ENCODE results near the gene BTBD7.

DNA sequence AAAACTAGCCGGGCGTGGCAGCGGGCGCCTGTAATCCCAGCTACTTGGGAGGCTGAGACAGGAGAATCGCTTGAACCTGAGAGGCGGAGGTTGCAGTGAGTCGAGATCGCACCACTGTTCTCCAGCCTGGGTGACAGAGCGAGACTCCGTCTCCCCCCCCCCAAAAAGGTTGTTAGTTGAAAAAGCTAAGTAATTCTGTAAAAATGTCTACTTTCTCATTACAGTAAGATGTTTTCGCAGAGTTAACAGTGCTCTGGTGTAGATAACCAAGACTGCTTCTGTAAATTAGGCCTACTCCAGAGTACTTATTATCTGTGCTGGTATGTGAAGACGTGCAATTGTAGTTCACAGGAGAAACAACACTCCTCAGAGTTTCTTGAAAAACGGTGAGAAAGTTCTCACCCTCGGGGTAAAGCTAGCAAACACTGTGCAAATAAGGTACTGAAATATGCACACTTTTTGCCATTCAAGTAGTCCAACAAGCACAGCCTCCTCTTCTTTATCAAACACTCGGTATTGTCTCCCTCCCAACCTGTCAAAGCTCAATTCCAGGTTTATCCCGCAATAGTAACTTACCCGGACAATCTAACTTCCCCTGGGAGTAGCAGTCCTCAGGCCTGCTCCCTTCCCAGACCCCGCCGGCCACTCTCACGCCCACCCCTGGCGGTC lies 974 bp downstream of the BTBD7 start:
- TF ChIP-seq, protein P1, sequence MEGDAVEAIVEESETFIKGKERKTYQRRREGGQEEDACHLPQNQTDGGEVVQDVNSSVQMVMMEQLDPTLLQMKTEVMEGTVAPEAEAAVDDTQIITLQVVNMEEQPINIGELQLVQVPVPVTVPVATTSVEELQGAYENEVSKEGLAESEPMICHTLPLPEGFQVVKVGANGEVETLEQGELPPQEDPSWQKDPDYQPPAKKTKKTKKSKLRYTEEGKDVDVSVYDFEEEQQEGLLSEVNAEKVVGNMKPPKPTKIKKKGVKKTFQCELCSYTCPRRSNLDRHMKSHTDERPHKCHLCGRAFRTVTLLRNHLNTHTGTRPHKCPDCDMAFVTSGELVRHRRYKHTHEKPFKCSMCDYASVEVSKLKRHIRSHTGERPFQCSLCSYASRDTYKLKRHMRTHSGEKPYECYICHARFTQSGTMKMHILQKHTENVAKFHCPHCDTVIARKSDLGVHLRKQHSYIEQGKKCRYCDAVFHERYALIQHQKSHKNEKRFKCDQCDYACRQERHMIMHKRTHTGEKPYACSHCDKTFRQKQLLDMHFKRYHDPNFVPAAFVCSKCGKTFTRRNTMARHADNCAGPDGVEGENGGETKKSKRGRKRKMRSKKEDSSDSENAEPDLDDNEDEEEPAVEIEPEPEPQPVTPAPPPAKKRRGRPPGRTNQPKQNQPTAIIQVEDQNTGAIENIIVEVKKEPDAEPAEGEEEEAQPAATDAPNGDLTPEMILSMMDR (IDR thresholded peaks at IDR 0.05), result no peak
- TF ChIP-seq EZH2 (IDR thresholded peaks at IDR 0.05; ENCODE audit: borderline replicate concordance, insufficient read depth, low read depth, low read length, poor library complexity, severe bottlenecking), result no peak
